Measurements from ENCODE around the gene SSUH2.
"Not testable (repeated sequence)": the region's sequence is repeated elsewhere in the genome, so short reads cannot be mapped to it uniquely, and the experiment has no call there.

Gene SSUH2

GRCh38 chr3:8644748-8645390 is at the start of gene SSUH2:
TSS of gene SSUH2 (minus strand) at chr3:8644798. CDS start at chr3:8644758, 40 bp downstream.
- no peak for DNase-seq

- not testable (repeated sequence) for DNase-seq
Measured at GRCh38 chr3:8691295-8691694, 46.7 kb upstream of the SSUH2 start.

GRCh38 chr3:8684992-8685391 is 40.4 kb upstream of the SSUH2 start:
- DNase-seq, result not testable (repeated sequence)

DNA sequence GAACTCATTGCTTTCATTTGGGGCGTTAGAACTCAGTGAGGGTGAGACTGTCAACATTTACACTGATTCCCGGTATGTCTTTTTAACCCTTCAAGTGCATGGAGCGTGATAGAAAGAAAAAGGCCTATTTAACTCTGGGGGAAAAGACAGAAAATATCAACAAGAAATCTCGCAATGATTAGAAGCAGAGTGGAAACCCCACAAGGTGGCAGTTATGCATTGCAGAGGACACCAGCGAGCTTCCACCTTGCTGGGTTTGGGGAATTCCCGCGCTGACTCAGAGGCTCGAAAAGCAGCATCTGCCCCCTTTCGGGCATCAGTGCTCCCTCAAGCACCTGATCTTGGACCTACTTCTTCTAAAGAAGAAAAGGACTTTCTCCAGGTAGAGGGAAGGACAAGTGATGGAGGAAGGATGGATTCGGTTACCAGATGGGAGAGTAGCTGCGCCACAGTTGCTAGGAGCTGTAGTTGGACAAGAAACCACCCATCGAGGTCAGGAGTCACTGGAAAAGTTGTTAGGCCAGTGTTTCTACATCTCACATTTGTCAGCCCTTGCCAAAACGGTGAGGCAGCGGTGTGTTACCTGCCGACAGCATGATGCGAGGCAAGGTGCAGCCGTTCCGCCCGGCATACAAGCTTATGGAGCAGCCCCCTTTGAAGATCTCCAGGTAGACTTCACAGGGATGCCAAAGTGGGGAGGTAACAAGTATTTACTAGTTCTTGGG is 38.4 kb upstream of the SSUH2 start:
- DNase-seq, result not testable (repeated sequence)

DNA sequence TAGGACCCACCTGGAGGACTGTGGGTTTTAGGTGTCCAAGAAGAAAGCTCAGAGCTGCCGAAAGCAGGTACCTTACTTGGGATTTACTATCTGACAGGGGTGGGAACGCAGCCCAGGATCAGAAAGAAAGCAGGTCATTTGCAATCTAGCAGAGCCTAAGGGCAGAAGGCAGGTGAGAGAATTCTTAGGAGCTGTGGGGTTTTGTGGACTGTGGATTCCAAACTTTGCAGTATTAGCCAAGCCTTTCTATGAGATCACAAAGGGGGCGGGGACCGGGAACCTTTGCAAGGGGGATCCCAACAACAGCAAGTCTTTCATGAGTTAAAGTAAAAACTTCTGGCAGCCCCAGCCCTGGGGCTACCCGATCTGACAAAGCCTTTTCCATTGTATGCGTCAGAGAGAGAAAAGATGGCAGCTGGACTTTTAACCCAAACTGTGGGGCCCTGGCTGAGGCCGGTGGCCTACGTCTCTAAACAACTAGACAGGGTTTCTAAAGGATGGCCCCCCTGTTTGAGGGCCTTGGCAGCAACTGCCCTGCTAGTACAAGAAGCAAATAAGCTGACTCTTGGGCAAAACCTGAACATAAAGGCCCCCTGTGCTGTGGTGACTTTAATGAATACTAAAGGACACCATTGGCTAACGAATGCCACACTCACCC is 37.4 kb upstream of the SSUH2 start:
- DNase-seq, result not testable (repeated sequence)

- no peak for DNase-seq
Measured at GRCh38 chr3:8681349-8681748, 36.8 kb upstream of the SSUH2 start.

DNA sequence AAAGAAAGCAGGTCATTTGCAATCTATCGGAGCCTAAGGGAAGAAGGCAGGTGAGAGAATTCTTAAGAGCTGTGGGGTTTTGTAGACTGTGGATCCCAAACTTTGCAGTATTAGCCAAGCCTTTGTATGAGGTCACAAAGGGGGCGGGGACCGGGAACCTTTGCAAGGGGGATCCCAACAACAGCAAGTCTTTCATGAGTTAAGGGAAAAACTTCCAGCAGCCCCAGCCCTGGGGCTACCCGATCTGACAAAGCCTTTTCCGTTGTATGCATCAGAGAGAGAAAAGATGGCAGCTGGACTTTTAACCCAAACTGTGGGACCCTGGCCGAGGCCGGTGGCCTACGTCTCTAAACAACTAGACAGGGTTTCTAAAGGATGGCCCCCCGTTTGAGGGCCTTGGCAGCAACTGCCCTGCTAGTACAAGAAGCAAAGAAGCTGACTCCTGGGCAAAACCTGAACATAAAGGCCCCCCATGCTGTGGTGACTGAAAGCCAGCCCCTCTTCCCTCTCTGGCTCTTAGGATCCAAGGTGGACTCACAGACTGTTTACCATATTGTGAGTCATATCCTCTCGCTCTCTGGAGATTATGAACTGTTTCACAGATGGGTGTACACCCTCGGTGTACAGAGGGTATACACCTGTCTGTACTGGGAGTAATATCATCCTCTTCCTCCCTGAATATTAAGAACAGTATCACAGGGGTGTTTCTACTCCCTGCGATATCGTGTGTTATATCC is 35.4 kb upstream of the SSUH2 start:
- not testable (repeated sequence) for DNase-seq

DNA sequence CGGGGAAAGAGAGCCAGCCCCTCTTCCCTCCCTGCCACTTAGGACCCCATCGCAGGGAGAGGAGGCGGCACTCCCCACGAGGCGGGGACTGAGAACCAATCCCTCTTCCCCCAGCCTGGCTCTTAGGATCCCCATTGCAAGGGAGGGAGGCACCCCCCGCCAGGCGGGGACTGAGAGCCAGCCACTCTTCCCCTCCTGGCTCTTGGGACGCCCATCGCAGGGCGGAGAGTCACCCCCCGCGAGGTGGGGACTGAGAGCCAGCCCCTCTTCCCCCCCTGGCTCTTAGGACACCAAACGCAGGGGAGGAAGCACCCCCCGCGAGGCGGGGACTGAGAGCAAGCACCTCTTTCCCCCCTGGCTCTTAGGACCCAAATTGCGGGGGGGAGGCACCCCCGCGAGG is 34.2 kb upstream of the SSUH2 start:
- no peak for DNase-seq

GRCh38 chr3:8677258-8677657 is 32.7 kb upstream of the SSUH2 start:
- not testable (repeated sequence) for DNase-seq

DNA sequence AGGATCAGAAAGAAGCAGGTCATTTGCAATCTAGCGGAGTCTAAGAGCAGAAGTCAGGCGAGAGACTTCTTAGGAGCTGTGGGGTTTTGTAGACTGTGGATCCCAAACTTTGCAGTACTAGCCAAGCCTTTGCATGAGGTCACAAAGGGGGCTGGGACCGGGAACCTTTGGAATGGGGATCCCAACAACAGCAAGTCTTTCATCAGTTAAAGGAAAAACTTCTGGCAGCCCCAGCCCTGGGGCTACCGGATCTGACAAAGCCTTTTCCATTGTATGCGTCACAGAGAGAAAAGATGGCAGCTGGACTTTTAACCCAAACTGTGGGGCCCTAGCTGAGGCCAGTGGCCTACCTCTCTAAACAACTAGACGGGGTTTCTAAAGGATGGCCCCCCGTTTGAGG is 31.0 kb upstream of the SSUH2 start:
- not testable (repeated sequence) for DNase-seq

DNA sequence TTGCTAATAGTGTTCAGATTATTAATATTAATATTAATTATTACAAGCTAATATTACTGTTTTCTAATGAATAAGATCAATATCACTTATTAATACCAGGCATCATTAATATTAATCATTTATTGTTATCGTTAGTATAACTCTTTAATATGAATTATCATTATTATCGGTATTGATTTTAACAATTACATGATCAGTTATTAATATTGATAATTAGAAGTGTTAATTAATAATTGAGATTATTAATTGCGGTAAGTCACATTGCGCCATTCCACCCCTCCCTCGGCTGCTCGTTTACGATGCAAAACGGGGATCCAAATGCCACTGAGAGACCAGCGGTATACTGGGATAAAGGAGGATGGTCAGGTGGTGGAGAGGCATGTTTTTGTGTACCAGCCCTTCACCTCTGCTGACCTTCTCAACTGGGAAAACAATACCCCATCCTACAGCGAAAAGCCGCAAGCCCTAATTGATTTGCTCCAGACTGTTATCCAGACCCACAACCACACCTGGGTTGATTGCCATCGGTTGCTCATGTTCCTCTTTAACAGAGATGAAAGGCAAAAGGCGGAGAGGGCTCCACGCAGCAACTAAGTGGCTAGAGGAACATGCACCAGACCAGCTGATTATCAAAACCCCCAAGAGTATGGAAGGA is 28.6 kb upstream of the SSUH2 start:
- no peak for DNase-seq

- DNase-seq, result no peak
Measured at GRCh38 chr3:8669019-8669418, 24.4 kb upstream of the SSUH2 start.

DNA sequence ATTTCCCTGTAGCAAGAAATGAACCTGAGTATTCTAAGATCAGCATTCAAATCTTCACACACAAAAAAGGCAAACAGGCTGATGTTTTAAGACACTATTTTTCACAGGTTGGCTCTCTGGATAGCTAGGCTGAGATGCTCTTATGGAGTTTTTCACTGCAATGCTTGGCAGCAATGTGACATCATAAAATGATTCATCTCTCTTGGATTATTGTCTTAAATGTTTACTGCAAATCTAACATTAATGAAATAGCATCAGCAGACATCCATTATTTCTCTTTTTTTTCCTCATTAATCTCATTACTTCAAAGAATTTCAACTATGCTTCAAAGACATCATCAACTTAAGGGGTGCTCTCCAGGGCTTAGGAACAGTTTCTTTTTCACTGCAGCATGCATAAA is 23.6 kb upstream of the SSUH2 start:
- DNase-seq, result no peak

DNA sequence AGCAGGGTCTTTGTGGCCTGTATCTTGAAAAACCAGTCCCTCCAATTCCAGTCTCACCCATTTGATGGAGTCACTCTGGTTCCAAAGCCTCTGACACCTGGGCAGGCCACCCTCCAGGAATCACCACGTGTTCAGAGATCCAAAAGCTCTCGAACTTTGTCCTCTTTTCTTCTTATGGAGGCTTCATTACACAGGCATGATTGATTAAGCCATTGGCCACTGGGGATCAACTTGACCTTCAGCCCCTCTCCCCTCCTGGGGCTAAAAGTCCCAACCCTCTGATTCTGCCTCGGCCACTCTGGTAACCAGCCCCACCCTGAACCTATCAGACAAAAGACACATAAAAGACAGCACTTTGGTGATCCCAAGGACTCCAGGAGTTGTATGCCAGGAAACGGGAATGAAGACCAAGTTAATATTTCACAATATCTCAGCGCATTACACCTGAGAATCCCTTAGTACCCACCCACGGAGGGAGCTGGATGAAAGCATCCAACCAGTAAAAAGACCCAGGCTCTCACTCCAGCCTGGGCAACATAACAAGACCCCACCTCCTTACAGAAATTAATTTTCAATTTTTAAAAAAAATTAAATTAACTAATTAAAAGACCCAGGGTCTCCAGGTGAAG is 23.0 kb upstream of the SSUH2 start:
- no peak for DNase-seq

GRCh38 chr3:8665407-8665896 is 20.9 kb upstream of the SSUH2 start:
- DNase-seq, result no peak

- DNase-seq, result peak; percentile 1
Measured at GRCh38 chr3:8663177-8664061, 18.8 kb upstream of the SSUH2 start.

- DNase-seq, result no peak
Measured at GRCh38 chr3:8662594-8662993, 18.0 kb upstream of the SSUH2 start.

DNA sequence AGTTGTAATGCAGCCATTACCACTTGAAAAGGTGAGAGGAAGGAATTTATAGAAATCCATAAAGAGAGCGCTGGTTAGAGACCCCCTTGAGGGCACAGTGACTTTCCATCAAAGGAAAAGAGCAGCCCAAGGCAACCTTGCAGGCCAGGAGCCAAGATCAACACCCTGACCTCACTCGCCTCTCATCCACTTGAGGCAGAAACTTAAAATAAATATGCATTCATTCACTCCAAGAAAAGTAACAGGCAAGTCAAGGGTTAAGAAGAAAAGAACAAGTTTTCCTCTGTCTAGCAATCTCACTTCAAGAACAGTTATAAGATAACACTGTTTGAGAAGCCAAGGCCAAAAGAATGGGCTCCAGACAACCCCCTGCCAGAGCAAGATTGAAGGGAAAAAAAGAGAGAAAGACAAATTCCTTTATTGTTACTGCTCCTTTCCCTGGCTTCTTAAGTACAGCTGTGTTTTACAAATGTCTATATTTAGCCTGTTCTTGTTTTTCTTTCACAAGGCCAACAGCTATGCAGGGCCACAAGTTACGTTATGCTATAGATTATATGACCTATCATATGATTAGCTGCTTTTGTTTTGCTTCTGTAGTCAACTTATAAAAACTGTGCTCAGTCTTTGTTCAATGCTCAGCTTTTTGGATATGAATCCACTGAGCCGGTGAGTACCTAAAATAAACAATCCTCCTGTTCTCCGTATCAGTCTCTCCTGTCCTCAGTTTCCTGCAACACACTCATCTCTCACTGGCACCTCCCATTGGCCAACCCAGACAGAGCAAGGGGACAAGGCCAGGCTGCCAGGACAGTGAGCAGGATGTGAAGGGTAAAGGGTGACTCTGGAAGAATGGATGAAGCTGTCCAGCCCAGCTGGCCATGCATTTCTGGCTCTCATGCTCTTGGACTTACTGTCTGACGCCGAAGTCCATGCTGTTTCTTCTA is 15.8 kb upstream of the SSUH2 start:
- no peak for DNase-seq

GRCh38 chr3:8659242-8659641 is 14.6 kb upstream of the SSUH2 start:
- DNase-seq, result no peak

All from NCI-H1694 treated with DMSO at 0.1 percent for 48 hours (cell line).